Breast epithelium (tissue), 3 donors: ENCODE data around the gene ANKRD6.

ENCODE experiments used
- CTCF ChIP-seq, 3 donors: fragments of 450-650 bp; IDR thresholded peaks; one replicate each; pipeline ENCODE4 v1.5.1; 2016 to 2017; ENCODE audit warnings: antibody characterized with exemption in 3 of 3, mild to moderate bottlenecking in 3 of 3, moderate library complexity in 3 of 3
- POLR2A ChIP-seq: fragments of 450-650 bp; IDR thresholded peaks from one replicate; pipeline ENCODE4 v1.6.1; 2016; ENCODE audit warnings: antibody characterized with exemption, mild to moderate bottlenecking, moderate library complexity

- no peak for TF ChIP-seq POLR2A
- no peak for TF ChIP-seq CTCF (IDR thresholded peaks at IDR 0.05)
These were observed 133.3 kb downstream of the ANKRD6 start for GRCh38 chr6:89566008-89566800.
